Heart left ventricle (tissue), 13 donors: ENCODE data around the gene UBXN2A.

Source experiments
- POLR2A ChIP-seq, 2 donors: fragments of 450-650 bp; IDR thresholded peaks; one replicate each; pipeline ENCODE4 v1.6.1; 2017; ENCODE audit warnings: antibody characterized with exemption in 2 of 2, mild to moderate bottlenecking in 2 of 2, moderate library complexity in 2 of 2
- TF ChIP-seq, protein P1 (sequence below), 12 donors: fragments of 200-600 bp; sonication (generic) in 4 of 12; IDR thresholded peaks; one replicate each; pipeline versions ENCODE4 v1.5.0 to v1.8.0; 2018 to 2022; ENCODE audit warnings: antibody characterized with exemption in 12 of 12, mild to moderate bottlenecking in 5 of 12
- donor health status: ischemic (EF 13 %, LVEDD 7.1; RV severe dilation, severe dysfunction).
- donor health status: DM: no; HTN: yes; CAD: no.
- donor health status: DM: no; HTN: no; CAD: no.
- donor health status: ischemic (EF 25% LVEDD 6.9; RV normal size, moderate dysfunction).
- donor health status: ischemic (EF 25% LVEDD 5.7; RV mildly dilated, moderate dysfunction).
- donor health status: ischemic (EF 35%, LVEDD 5.7; RV mildly dilated, moderate dysfunction).
- donor health status: nonischemic (EF 11% LVEDD 7.7; RV severe dilation, severe dysfunction).
- donor health status: DM: yes; HTN: yes; CAD: no.
- donor health status: PGD.
- donor health status: ischemic (EF 29% LVEDD 5.4; RV normal size, mild dysfunction).
- donor health status: nonischemic (EF 23%, LVEDD 6.1; RV moderate dilation, normal function).

DNA sequence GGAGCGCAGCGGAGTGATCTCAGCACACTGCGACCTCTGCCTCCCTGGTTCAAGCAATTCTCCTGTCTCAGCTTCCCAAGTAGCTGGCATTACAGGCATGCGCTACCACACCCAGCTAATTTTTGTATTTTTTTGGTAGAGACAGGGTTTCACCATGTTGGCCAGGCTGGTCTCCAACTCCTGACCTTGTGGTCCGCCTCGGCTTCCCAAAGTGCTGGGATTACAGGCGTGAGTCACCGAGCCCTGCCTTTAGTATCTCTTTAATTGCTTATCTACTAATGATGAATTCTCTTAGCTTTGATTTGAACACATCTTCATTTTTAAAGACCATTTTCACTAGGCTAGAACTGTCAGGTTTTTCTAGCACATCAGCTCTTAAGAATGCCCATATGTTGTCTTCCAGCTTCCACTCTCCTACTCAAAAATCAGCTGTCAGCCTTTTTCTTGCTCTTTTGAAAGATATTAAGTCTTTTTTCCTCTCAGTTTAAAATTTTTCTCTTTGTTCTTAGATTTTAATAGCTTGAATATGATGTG lies 53.5 kb downstream of the UBXN2A start:
- TF ChIP-seq, protein P1, sequence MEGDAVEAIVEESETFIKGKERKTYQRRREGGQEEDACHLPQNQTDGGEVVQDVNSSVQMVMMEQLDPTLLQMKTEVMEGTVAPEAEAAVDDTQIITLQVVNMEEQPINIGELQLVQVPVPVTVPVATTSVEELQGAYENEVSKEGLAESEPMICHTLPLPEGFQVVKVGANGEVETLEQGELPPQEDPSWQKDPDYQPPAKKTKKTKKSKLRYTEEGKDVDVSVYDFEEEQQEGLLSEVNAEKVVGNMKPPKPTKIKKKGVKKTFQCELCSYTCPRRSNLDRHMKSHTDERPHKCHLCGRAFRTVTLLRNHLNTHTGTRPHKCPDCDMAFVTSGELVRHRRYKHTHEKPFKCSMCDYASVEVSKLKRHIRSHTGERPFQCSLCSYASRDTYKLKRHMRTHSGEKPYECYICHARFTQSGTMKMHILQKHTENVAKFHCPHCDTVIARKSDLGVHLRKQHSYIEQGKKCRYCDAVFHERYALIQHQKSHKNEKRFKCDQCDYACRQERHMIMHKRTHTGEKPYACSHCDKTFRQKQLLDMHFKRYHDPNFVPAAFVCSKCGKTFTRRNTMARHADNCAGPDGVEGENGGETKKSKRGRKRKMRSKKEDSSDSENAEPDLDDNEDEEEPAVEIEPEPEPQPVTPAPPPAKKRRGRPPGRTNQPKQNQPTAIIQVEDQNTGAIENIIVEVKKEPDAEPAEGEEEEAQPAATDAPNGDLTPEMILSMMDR (IDR thresholded peaks at IDR 0.05): no peak
- TF ChIP-seq POLR2A (IDR thresholded peaks at IDR 0.05): no peak
